GM21515 (cell line): ENCODE measurements around the gene HPSE2.

Experiments
- ATAC-seq: cut with Tn5 transposase; IDR thresholded peaks from one replicate; pipeline ENCODE4 v1.9.1; 2021; ENCODE audit not compliant: unreplicated experiment

Gene HPSE2

DNA sequence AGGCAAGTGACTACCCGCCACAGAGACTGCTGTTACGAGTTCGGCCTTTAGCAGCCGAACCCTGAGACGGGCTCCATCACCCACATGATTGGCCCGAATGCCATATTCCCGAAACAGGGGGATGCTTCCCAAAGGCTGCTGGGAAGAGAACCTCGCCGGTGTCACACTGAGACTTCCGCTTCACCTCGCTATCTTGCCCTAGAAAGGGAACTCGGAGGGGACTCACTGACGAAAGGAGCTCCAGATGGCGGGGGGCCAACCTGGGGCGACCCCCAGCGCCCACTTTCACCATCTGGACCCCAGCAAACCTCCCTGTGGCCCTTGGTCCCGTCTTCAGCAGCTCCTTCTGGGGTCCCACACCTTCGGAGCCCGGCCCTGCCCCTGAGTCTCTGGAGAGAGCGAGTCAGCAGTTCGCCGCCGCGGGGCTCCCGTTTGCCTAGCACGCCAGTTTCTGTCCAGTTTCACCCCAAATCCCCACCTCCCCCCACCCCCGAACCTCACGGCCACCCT is 789.4 kb downstream of the HPSE2 start:
- peak; percentile 31 for ATAC-seq

DNA sequence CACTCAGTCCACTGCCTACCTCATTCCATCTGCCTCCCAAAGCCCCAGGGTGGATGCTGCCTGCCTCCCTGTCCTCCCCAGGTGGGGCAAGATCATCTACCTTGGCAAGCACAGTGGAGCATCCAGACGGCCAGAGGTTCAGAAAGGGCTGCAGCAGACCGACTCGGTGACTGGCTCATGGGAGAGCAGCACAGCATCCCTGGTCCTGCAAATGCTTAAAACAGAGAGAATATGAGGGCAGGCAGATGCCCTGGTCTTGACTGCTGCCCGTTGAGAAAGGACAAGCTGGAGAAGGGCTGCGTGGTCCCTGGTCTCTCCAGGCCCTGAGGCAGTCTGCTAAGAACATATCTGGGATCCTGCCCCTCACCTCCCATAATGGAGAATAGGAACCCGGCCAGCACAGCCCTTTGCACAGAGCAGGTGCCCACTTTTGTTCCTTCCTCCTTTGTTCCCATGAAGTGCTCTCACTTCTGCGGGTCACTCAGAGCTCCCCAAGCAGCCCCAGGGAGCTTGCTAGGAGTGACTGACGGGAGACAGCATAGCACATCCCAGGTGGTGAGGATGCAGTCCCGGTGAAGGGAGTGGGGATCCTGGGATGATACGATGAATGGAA is 790.3 kb downstream of the HPSE2 start:
- no peak for ATAC-seq

DNA sequence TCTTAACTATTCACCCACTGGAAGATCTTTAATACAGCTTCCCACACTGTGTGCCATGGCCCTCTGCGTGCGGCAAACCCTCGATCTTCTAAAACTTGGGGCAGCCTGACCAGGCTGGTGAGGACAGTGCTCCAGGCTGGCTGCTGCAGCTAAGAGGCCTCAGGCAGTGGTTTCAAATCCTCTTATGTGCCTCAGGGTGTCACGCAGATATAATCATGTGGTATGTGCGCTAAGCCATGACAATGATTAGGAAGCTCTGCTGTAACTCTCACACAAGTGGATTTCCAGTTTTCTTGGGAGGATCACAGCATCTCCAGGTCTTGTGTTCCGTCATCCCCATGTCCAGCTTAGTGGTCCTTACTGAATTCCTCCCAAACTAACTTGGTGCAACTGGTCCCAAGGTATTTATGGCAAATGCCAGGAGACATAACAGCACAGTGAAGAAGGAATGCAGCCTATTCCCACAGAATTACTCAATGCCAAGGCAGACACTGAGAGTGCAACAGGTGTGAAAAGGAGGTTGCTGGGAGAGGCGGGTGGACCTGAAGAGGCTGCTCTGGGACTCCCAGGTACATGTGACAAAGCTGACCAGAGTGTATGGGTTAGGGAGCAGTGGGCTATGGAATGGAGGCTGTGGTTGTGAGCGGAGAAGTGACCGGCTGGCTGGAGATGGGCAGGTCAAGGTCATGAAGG is 791.2 kb downstream of the HPSE2 start:
- no peak for ATAC-seq

DNA sequence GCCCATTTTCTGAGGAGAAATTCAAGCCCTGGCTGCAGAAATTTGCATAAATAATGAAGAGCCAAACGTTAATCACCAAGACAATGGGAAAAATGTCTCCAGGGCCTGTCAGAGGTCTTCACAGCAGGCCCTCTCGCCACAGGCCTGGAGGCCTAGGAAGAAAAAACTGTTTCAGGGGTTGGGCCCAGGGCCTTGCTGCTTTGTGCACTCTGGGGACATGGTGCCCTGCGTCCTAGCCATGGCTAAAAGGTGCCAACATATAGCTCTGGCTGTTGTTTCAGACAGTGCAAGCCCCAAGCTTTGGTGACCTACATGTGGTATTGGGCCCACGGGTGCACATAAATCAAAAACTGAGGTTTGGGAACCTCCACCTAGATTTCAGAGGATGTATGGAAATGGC is 796.9 kb downstream of the HPSE2 start:
- ATAC-seq, result no peak

DNA sequence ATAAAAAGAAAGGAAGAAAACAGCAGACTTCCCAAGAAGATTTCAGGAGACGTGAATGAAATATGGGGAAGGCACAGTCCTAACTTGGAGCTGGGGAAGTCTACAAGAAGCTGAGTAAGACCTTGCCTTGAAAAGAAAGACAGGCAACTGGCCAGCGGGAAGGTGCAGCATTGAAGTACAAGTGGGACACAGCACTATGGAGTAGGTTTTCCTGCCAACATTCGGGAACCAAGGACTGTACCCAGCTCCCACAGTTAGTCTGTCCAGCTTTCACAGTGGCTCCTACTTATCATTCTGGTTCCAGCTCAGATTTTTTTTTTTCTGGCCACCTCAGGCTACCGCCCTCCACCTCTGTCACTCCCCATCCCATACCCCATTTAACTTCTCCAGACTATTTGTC is 798.9 kb downstream of the HPSE2 start:
- no peak for ATAC-seq

DNA sequence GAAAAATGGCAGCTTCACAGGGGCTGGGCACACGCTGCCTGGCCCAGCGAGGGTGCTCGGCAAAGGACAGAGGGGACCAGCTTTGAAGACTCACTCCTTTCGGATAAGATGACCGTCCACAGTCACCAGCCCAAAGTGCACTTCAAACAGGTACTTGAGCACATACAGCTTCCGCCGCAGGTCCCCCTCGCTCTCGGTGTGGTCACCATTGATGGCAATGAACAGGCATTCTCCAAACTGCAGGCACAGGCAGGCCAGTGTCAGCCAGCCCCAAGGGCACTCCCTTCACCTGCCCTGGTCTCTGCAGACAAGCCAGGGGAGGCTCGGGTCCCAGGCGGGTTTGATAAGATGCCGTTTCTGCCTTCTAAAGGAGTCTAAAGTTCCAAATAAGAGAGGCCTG is 800.5 kb downstream of the HPSE2 start:
- ATAC-seq, result no peak

DNA sequence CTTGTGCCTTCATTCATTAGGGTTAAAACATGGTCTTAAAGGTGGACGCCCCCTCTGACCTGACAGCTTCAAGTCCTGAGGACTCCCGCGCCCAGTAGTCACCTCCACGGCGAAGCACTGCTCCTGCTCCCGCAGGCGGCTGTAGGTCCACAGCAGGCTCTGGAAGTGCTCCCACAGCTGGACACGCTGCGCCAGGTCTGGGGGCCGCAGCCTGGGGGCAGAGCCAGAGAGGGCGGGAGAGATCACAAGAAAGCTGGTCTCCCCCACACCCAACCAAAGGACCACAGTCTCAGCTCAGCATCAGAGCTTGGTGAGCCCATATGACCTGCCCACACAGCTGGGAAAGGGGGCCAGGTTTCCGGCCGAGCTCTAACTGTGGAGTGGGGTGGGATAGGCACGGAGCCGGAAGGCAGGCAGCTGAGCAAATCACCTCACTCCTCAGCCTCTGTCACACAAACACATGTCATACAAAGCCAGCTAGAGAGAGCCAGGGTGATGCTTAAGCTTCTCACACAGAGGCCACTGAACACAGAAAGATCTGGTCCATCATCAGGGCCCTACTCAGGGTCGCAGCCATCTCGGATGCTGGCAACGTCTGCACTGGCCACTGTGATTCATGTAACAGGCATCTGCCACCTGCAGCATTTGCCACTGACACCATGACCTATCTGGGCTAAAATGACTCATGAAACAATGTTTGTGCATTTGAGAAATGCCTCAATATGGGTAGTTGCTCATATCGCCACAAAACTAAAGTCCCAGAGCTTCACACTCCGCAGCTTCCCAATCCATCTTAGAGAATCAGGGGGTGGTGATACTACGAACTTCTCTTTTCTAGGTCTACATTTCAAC is 801.5 kb downstream of the HPSE2 start:
- no peak for ATAC-seq

DNA sequence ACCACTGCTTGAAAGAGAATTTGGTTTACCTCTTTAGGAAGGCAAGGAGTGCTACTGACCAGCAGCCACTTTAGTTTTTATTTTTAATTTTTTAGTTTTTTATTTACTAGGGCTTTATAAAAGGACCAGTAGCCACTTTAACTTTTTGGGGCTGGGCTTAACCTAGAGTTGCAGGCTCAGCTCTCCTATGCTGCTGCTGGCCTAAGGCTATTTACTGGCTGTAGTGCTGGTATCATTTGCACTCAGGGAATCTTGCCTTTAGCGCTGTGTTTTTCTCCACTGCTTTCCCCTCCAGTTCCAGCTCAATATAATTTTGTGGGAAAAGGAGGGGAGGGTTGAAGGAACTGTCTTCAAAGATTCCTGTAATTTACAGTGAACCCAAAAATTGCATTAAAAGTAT is 802.3 kb downstream of the HPSE2 start:
- no peak for ATAC-seq

DNA sequence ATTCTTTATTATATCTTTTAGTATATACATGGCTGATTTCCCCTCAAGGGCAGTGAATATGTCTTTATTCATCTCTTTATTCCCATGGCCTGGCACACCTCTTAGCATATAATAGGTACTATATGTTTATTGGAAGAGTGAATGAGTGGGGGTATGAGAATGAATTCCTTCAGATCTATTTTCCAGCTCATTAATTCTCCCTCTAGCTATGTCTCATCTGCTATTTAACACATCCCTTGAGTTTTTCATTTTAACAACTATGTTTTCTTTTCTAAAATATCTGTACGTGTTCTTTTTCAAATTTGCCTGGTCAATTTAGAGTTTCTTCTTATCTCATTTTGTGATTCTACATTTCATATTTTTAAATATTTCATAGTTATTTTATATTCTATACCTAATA is 803.3 kb downstream of the HPSE2 start:
- ATAC-seq, result no peak

DNA sequence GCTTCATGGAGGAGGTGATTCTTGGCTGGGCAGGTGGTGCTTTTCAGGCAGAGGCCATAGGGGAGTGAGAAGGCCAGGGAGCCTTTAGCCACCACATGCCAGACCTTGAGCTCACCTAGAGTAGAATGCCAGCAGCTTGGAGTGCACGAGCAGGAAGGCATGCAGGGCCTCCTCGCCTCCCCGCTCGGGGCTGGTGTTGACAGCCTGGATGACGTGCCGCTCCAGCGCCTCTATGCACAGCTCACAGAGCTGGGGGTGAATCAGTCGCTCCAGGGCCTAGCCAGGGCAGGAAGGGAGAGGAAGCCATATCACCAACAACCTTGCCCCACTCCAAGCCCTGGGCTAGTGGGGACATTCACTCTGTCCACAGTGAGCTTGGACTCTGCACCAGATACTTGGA is 804.6 kb downstream of the HPSE2 start:
- ATAC-seq, result no peak

DNA sequence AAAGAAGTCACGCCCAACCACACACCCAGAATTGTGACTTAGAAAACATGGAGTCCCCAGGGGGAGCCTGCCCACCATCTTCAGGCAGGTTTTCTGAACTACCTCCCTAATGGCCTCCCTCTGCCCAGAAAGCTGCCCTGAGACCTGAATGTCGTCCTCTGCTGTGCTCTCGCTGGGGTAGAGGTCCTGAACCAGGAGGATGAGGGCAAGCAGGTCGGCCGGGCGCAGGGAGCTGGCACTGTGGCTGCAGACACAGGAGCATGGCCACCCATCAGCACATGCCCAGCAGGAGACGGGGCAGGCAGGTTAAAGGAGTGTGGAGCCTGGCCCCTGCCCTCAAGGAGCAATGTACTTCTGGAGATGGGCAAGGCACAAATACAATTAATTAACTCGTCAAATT is 805.2 kb downstream of the HPSE2 start:
- no peak for ATAC-seq

DNA sequence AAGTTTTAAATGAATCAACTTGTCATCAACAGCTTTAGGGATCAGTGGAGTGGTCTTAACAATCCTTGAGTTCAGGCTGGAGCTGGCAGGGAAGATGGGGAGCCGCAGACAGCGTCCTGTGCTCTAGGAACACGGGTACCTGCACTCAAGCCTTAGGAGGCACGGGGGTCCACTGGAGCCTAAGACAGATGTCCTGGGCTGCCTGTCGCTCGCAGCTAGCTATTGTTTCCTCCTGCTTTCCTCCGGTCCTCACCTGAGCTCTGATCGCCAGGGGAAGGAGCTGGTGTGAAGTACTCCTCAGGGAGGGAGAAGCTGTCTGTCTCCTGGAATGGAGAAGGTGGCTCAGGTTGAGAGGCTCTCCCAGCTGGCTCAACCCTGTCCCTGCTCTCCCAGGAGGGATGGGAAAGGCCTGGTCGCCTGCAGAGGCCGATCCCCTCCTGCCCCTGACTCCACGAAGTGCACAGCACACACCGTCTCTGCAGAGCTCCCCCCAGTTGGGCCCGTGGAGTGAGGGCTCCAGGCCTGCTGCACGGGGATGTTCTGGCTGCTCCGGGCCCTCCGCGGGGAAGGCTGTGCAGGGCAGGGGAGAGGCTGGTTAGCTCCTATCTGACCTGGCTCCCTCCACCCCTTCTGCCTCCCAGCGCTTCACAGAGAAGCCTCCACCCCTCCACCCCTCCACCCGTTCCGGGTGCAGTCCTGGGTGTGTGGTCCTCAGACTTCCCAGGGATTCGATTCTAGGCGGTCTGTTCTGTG is 806.2 kb downstream of the HPSE2 start:
- ATAC-seq, result no peak

DNA sequence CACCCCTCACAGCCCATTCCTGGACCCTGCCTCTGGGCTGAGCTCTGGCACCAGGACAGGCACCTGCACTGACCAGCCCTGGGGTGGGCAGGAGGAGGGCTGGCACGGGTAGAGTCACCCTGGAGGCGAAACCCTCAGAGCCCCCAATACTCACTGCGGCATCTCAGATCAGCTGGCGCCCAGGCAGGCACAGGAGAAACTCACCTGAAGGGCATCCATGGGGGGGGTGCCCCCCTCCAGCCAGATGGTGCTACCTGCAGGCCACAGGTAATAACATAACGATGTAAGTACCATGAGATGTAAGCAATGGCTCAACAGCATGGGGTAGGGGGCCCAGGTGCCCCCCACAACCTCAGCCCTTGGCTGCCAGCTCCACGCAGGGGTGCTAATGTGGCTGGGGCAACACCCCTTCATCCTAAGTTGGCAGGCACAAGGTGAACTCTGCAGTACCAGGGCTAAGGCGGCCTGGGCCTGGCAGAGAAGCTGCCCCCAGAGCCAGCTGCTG is 808.6 kb downstream of the HPSE2 start:
- no peak for ATAC-seq

DNA sequence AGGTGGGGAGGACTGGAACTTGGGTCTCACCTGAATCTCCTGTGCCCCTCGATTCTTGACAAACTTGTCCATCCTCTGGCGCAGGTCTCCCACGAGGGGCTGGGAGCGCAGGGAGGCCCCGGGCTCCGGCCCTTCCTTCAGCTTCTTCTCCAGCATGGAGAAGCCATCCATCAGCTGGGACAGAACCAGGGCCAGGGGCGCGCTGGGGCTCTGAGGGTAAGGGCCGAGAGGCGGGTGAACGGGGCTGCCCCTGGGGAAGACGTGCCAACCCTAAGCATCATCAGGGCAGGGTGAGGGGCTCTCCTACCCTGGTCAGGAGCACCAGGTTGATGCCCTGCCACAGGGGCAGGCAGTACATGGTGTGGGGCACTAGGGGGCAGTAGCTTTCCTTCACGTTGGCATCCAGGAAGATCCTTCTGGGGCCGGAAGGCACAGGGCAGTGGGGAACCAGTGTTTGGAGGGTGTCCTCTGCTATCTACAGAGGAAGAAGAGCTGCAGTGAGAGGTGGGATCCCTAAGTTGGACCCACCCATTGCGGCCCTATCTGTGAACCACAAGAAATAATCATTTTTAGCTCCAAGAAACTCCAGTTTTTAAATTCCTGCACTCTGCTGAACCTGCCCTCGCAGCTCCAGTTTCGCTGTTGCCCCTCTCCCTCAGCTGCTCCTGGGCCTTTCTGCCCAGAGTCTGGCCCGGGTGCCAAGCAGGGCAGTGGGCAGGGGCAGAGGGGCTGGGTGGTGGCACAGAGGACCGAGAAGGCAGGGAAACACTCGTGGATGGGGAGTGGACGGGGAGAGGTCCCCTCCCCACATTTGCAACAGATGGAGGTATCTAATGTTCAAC is 809.9 kb downstream of the HPSE2 start:
- ATAC-seq, result no peak

DNA sequence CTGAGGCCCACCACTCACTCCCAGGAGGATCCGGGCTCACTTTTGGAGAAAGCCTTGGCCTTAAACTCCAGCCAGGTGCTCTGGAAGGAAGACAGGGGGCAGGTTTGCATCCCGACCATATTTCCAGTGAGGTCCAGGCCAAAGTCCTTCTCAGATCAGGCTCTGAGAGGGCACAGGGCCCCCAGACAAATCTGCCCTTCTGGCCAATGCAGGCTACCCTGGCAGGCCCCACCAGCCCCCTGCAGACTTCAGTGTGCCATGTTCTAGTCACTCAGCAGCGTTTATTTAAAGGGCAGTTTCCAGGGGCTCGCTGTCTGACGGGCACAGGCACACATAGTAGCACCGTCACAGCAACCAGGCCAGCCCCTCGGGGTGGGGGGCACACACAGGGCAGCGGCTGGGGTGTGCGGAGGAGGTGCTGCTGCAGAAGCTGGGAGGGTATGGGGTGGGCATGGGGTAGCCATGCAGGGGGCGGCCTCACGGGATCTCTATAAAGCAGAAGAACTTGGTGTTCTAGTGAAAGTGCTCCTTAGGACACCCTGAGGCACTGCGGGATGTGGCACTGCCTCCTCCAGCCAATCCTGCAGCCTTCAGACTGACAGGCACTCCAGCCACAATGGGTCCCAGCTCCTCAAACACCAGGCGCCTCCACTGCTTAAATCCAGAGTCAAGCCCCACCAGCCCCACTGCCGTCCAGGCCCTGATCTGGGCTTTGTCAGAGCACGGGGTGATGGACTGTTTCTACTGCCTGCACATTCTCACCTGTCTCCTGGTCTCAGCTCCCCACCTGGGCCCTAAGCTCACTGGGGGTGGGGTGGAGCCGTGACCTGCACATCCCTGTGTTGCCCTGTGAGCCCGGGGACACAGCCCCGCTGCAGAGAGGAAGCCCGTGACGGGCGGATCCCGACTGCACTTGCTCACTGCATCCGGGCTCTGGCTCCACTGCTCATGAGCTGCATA is 811.1 kb downstream of the HPSE2 start:
- no peak for ATAC-seq

DNA sequence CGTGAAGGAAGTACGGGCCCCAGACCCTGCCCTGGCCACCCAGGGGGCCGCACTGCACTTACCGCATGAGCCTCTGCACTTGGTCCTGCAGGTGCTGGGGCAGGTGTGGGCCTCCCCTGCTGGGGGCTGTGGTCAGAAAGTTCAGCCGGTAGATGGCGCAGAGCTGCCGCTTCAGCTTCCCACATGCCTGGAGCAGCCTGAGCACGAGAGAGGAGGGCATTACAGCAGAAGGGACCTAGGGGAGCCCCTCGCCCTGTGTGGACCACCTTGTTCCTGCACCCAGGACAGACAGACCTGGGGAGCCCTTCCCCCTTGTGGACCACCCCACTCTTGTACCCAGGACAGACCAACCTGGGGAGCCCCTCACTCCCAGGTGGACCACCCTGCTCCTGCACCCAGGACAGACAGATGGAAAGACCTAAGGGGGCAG is 811.9 kb downstream of the HPSE2 start:
- no peak for ATAC-seq

DNA sequence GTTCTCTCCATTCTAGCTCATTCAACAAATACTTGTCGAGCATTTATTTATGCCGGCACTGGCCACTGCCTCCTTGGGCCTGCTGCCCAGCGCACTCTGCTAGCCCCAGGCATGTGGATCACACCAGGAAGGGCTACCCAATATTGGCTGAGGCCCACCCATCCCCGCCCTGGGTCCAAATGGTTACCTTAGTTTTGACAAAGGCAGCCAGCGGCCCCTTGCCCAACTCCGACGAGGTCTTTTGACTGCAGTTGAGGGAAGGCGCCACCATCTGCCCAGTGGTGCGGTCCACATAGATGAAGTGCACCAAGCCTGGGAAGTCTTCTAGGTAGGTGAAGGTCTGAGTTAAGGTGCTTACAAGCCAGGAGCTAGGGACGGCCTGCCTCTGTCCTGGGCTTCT is 813.5 kb downstream of the HPSE2 start:
- ATAC-seq, result no peak

DNA sequence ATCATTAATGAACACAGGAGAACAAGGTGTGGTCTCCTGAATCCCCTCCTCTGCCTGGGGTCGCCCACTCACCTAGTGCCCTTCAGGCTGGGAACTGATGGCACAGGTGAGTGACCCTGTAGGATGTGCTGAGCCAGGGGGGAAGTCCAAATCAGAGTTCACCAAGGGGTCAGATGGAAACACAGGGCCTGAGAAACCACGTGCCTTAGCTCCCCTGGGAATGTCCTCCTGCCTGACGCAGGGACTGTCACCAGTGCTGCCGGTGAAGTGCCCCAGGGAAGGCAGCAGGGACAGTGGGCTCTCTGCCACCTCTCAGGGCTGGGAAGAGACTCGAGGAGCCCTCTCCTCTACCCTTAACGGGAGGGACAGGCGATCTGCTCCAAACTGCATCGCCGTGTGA is 814.9 kb downstream of the HPSE2 start:
- no peak for ATAC-seq
